AG09319 (cell line): Measurements from ENCODE around the gene TLE2.
"Not testable (repeated sequence)": the region's sequence is repeated elsewhere in the genome, so short reads cannot be mapped to it uniquely, and the experiment has no call there.

ENCODE experiments used
- DNase-seq: peaks from one replicate; pipeline ENCODE4 v3.0.0-alpha.2; 2010; ENCODE audit warnings: low read depth; ENCODE audit errors: extremely low read depth
- TF ChIP-seq, protein P1 (sequence below): IDR thresholded peaks from 2 replicates; pipeline ENCODE4 v1.5.1; 2011; ENCODE audit warnings: low read depth, mild to moderate bottlenecking, inconsistent platforms, low read length, moderate library complexity

TLE2 gene

DNA sequence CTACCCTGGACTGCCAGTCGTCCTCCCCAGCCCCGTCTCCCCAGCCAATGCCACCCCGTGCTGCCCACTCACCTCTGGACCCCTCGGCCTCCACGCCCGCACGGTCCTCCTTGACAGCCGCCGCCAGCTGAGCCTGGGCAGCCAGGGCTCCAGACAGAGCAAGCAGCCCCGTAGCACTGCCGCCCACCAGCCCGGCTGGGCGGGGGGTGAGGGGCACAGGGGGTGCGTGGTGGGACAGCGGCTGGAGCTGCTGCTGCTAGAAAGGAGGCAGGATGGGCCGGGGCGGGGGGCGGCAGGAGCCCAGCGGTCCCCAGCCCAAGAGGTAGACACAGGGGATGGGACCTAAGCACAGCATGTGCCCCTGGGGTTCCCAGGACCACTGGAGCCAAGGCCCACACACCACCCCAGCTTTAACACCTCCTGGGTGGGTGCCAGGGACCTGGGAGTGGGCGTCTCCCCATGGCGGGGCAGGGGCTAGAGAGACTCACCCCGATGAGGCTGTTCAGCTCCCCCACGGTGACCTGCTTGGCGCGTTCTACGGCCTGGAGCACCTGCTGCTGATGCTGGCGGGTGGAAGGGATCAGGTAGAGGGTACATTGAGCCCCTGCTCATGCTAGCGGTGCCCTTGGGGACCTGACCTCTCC lies 9.7 kb downstream of the TLE2 start:
- TF ChIP-seq, protein P1, sequence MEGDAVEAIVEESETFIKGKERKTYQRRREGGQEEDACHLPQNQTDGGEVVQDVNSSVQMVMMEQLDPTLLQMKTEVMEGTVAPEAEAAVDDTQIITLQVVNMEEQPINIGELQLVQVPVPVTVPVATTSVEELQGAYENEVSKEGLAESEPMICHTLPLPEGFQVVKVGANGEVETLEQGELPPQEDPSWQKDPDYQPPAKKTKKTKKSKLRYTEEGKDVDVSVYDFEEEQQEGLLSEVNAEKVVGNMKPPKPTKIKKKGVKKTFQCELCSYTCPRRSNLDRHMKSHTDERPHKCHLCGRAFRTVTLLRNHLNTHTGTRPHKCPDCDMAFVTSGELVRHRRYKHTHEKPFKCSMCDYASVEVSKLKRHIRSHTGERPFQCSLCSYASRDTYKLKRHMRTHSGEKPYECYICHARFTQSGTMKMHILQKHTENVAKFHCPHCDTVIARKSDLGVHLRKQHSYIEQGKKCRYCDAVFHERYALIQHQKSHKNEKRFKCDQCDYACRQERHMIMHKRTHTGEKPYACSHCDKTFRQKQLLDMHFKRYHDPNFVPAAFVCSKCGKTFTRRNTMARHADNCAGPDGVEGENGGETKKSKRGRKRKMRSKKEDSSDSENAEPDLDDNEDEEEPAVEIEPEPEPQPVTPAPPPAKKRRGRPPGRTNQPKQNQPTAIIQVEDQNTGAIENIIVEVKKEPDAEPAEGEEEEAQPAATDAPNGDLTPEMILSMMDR = no peak
- no peak for DNase-seq

DNA sequence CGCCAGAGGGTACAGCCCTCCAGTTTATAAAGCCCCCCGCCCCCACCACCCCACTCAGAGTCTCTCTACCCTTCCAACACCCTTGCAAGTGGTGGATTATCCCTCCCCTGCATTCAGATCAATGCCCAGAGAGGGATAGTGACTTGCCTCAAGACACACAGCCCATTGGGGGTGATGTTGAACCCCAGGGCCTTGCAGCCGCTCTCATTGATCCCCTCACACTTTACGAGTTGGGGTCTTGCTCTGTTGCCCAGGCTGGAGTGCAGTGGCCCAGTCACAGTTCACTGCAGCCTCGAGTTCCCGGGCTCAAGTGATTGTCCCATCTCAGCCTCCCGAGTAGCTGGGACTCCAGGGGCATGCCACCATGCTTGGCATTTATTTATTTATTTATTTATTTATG lies 11.2 kb downstream of the TLE2 start:
- TF ChIP-seq, protein P1 = no peak

DNA sequence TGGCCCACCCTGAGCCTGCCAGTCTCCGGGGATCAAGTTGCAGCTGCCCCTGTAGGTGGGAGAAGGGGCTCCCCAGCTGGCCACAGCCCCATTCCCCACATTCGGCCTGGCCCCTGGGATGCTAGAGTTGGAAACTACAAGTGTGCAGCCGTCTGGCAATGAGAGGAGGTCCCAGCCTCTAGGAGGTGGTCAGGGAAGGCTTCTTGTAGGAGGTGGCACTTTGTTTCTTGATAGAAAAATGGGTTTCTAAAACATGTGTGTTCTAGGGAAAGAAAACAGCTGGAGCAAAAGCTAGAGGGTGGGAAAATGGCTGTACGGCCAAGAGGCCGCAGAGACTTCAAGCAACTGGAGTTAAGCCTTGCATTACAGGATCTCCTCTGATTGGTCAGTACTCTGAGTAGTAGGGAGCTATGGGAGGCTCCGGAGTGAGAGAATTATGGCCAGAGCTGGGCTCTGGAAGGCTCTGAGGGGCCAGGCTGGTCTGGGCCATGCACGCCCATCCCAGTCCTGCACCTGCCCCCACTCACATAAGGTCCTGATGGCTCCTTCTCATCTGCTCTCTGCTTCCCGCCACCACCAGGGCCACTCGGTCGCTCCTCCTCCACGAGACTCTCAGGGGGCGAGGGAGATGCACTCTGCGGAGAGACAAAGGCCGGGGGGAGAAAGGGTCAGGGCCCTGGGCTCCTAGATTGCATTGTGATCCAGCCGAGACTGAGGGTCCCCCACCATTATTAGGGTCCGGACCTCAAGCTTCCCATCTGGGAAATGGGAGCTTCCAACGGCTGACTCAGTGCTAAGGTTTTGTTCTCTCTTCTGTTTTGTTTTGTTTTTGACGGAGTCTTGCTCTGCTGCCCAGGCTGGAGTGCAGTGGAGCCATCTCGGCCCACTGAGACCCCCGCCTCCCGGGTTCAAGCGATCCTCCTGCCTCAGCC lies 13.7 kb downstream of the TLE2 start:
- TF ChIP-seq, protein P1 = no peak
- no peak for DNase-seq

More for the DNA sequence above, 11.2 kb downstream of the TLE2 start:
- DNase-seq = no peak

DNA sequence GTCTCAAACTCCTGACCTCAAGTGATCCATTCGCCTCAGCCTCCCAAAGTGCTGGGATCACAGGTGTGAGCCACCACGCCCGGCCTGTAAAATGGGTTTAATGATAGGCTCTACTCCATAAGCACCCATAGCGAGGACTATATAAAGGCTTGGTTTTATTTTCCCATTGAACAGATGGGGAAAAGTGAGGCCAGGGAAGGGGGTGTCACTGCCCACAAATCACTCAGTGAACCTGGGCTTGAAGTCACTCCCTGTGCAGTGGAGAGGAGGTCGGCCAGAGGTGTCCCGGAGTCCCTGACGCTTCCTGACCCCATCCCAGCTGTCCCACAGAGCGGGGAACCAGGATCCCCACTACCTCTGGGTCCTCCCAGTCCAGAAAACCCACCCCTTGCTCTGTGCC lies 14.9 kb downstream of the TLE2 start:
- TF ChIP-seq, protein P1 = no peak
- no peak for DNase-seq

DNA sequence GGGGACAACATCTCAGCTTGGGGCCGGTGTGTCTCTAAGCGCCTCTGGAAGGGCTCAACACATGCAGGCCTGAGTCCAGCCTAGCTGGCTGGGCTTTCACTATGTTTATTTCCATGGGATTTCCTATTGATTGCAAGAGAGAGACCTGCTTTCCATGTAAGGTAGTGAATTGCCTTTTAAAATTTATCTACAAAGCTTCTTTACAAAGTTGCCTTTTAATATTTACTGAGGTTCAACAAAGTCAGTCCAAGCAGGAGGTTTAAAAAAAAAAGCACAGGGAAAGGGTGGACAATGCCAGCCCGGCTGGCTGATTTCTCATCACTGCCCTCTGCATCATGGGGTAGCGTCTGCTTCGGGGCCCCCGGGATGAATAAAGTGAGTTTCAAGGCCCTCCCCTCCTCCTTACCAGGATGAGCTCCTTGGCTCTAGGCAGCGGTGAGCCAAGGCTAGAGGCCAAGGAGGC lies 15.8 kb downstream of the TLE2 start:
- no peak for DNase-seq
- TF ChIP-seq, protein P1 = no peak

DNA sequence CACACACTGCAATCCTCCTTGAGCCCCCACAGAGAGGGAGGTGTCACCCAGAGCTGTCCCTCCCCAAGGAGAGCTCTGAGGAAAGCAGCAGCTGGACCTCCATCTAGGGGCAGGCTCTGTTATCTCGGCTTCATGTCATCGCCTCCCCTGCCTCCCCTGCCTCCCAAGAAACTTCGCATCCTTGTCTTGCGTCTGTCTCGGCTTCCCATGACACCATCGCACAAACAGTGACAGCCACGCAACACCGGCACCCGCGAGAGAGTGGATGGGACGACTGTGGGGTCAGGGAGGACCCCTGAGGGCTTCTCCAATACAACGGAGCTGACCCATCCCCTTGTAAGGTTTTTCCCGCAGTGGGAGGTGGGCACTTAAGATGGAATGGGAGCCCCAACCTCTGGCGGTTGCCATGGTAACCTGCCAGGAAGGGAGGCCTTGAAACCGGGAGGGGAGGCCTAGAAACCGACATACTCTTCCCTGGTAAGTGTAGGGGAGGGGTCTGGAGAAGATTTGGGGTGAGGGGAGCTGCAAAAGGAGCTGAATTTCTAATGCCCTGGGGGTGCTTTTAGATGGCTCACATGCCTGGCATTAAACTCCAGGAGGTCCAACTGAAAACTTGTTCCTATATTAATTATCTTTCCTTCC lies 16.3 kb downstream of the TLE2 start:
- DNase-seq = no peak

DNA sequence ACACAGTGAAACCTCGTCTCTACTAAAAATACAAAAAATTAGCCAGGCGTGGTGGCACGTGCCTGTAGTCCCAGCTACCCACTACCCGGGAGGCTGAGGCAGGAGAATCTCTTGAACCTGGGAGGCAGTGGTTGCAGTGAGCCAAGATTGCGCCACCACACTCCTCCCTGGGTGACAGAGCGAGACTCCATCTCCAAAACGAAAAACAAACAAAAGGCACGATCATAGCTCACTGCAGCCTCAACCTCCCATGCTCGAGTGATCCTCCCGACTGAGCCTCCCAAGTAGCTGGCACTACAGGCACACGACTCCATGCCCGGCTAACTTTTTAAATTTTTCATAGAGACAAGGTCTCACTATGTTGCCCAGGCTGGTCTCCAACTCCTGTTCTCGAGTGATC lies 17.0 kb downstream of the TLE2 start:
- DNase-seq = not testable (repeated sequence)

More for the DNA sequence above, 16.3 kb downstream of the TLE2 start:
- TF ChIP-seq, protein P1 = no peak
